ENCODE measurements around the gene SNAPIN. TPM values are rescaled to one million over a fixed set of nuclear protein-coding genes. Genes with fewer than 3 reads are reported as not detected.

Gene SNAPIN
- total RNA-seq, 4 donors from 2014 or later = 58.9 to 77.4 (median 69.4) TPM

DNA sequence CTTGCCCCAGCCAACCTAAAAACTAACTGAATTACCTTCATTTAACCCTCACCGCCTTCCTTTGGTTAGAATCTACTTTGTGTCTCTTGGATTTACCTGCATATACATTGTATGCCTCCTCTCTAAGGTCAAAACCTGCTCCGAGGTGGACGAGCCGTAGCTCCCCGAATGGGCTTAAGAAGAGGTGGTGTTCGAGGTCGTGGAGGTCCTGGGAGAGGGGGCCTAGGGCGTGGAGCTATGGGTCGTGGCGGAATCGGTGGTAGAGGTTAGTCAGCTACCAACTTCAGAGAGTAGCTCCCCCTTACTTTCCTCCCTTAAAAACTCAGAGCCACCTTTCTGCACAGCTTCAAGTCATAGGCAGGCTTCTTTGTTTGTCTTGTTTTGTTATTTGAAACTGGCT lies 15.4 kb upstream of the SNAPIN start:
- Histone ChIP-seq H3K27ac (peak overlapping the region in 2 of 4 donors; percentile 24 to 53), H3K36me3 (peaks cover 0 to 91% of the 10 kb centered on the region in 2 donors), H3K4me1 (peaks cover 0 to 57% (median 8%) of the 10 kb centered on the region in 3 donors), H3K9me3 (no peaks in the 10 kb centered on the region), H3K4me3 (no peak overlapping the region), H3K27me3 (no peaks in the 10 kb centered on the region)
- 83 to 86% methylated on average over 9 to 11 of the region's 11 CpGs for WGBS, 2 donors (ENCODE audit: low coverage in 1 of 2)
- TF ChIP-seq CTCF (IDR thresholded peaks at IDR 0.05) (no peak), EP300 (IDR thresholded peaks at IDR 0.05) (no peak), POLR2AphosphoS5 (IDR thresholded peaks at IDR 0.05) (no peak), POLR2A (IDR thresholded peaks at IDR 0.05) (no peak)
- ATAC-seq = no peak

- Histone ChIP-seq H3K4me1 (peaks cover 0 to 51% (median 8%) of the 10 kb centered on the region in 3 donors), H3K36me3 (peaks cover 0 to 84% of the 10 kb centered on the region in 2 donors)
These were observed 14.7 kb upstream of the SNAPIN start for GRCh38 chr1:153643816-153644215.

GRCh38 chr1:153646672-153647345 lies 11.7 kb upstream of the SNAPIN start:
- peaks cover 0 to 54% of the 10 kb centered on the region in 2 donors for H3K36me3 ChIP-seq
- no peaks in the 10 kb centered on the region for H3K27me3 ChIP-seq
- WGBS, 2 donors (ENCODE audit: low coverage in 1 of 2) = 83% methylated on average over 4 of the region's 5 CpGs; no CpG with 5 or more reads in 1 of the 2 donors
- no peaks in the 10 kb centered on the region for H3K9me3 ChIP-seq
- H3K4me1 ChIP-seq = peaks cover 0 to 31% (median 8%) of the 10 kb centered on the region in 3 donors
- H3K27ac ChIP-seq = peak overlapping the region in 2 of 4 donors; percentile 25 to 55
- no peak for TF ChIP-seq CTCF (IDR thresholded peaks at IDR 0.05)
- H3K4me3 ChIP-seq = no peak overlapping the region
- ATAC-seq = peak; percentile 60

More at GRCh38 chr1:153643816-153644215, 14.7 kb upstream of the SNAPIN start:
- Histone ChIP-seq H3K27me3 (no peaks in the 10 kb centered on the region), H3K4me3 (no peak overlapping the region), H3K27ac (peak overlapping the region in 2 of 4 donors; percentile 47 to 53), H3K9me3 (no peaks in the 10 kb centered on the region)
- no peak for TF ChIP-seq POLR2A (IDR thresholded peaks at IDR 0.05)
- TF ChIP-seq POLR2AphosphoS5 (IDR thresholded peaks at IDR 0.05) = no peak
- TF ChIP-seq CTCF (IDR thresholded peaks at IDR 0.05) = no peak
- TF ChIP-seq EP300 (IDR thresholded peaks at IDR 0.05) = no peak
- ATAC-seq = no peak

DNA sequence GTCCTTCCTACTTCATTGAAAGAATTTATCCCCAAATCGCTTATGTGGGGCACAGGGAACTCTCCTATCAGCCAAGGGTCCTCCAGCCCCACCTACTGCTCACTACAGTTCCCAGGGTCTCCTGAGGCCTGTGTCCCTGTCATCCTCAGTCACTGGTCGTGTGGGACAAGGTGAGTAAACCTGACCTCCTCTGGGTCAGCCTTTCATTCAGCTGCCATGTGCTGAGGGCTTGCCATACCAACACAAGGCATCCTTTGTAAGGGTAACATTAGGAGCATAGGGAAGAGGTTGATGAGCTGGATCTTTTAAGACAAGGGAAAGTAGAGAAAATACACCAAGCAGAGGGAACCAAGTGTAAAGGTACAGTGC lies 11.2 kb upstream of the SNAPIN start:
- Histone ChIP-seq H3K9me3 (no peaks in the 10 kb centered on the region), H3K36me3 (peaks cover 0 to 49% of the 10 kb centered on the region in 2 donors), H3K27ac (peak overlapping the region in 2 of 4 donors; percentile 25 to 55), H3K4me1 (peaks cover 0 to 31% (median 8%) of the 10 kb centered on the region in 3 donors), H3K4me3 (no peak overlapping the region), H3K27me3 (no peaks in the 10 kb centered on the region)
- TF ChIP-seq POLR2AphosphoS5 (IDR thresholded peaks at IDR 0.05) (no peak), CTCF (IDR thresholded peaks at IDR 0.05) (no peak), EP300 (IDR thresholded peaks at IDR 0.05) (no peak), POLR2A (IDR thresholded peaks at IDR 0.05) (no peak)
- WGBS, 2 donors (ENCODE audit: low coverage in 1 of 2) = 51 to 57% methylated on average over 1 to 2 of the region's 2 CpGs
- no peak for ATAC-seq

DNA sequence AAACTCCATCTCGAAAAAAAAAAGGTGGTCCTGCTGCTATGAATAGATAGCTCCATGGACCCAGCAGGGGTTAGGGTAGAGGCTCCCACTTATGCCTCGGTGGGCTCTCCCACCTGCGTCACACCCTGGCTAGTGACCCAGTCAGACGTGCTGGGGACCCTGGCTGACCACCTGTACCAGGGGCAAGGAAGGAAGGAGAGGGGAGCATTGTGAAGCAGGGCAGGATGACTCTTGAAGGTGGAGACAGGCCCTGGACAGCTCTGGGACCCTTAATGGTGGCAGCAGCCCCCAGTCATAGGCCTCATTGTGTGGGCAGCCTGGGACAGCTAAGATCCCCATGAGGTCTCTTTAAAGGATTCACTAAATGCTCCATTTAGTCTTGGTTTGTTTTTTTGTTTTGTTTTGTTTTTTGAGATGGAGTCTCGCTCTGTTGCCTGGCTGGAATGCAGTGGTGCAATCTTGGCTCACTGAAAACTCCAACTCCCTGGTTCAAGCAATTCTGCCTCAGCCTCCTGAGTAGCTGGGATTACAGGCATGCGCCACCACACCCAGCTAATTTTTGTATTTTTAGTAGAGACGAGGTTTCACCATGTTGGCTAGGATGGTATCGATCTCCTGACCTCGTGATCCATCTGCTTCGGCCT lies 10.4 kb upstream of the SNAPIN start:
- Histone ChIP-seq H3K9me3 (no peaks in the 10 kb centered on the region), H3K4me1 (peaks cover 0 to 25% (median 8%) of the 10 kb centered on the region in 3 donors), H3K27ac (peak overlapping the region in 2 of 4 donors; percentile 35 to 55), H3K36me3 (peaks cover 0 to 41% of the 10 kb centered on the region in 2 donors), H3K4me3 (no peak overlapping the region), H3K27me3 (no peaks in the 10 kb centered on the region)
- no peak for ATAC-seq
- no peak for TF ChIP-seq POLR2A (IDR thresholded peaks at IDR 0.05)
- no peak for TF ChIP-seq POLR2AphosphoS5 (IDR thresholded peaks at IDR 0.05)
- TF ChIP-seq EP300 (IDR thresholded peaks at IDR 0.05) = no peak
- 68 to 84% methylated on average over 5 to 6 of the region's 10 CpGs for WGBS, 2 donors (ENCODE audit: low coverage in 1 of 2)

All from gastroesophageal sphincter (tissue), 4 donors.